ENCODE data around the gene ABCB1. TPM values are rescaled to one million over a fixed set of nuclear protein-coding genes. Genes with fewer than 3 reads are reported as not detected.
"Not testable (repeated sequence)": the region's sequence is repeated elsewhere in the genome, so short reads cannot be mapped to it uniquely, and the experiment has no call there.

Gene ABCB1
- total RNA-seq, 1 experiment from 2014 or later = not detected

GRCh38 chr7:87596696-87597095 lies 4.0 kb downstream of the ABCB1 start:
- peaks cover 33% of the 10 kb centered on the region for H3K27me3 ChIP-seq (ENCODE audit: control insufficient read depth, insufficient read depth, low read length)
- no peaks in the 10 kb centered on the region for H3K36me3 ChIP-seq (replicated peaks; ENCODE audit: control insufficient read depth, insufficient read depth, low read length)
- DNase-seq = no peak
- H3K4me3 ChIP-seq (ENCODE audit: insufficient read depth, low read depth, low read length) = no peak overlapping the region

- H3K36me3 ChIP-seq (replicated peaks; ENCODE audit: control insufficient read depth, insufficient read depth, low read length) = no peaks in the 10 kb centered on the region
- H3K4me3 ChIP-seq (ENCODE audit: insufficient read depth, low read depth, low read length) = no peak overlapping the region
- DNase-seq = no peak
- peaks cover 31% of the 10 kb centered on the region for H3K27me3 ChIP-seq (ENCODE audit: control insufficient read depth, insufficient read depth, low read length)
Measured at GRCh38 chr7:87596136-87596535, 4.5 kb downstream of the ABCB1 start.

- Histone ChIP-seq H3K4me3 (ENCODE audit: insufficient read depth, low read depth, low read length) (no peak overlapping the region), H3K36me3 (replicated peaks; ENCODE audit: control insufficient read depth, insufficient read depth, low read length) (no peaks in the 10 kb centered on the region), H3K27me3 (ENCODE audit: control insufficient read depth, insufficient read depth, low read length) (peaks cover 4% of the 10 kb centered on the region; the same call in 1 of the 2 replicates)
- DNase-seq = no peak
Measured at GRCh38 chr7:87592300-87592699, 8.4 kb downstream of the ABCB1 start.

DNA sequence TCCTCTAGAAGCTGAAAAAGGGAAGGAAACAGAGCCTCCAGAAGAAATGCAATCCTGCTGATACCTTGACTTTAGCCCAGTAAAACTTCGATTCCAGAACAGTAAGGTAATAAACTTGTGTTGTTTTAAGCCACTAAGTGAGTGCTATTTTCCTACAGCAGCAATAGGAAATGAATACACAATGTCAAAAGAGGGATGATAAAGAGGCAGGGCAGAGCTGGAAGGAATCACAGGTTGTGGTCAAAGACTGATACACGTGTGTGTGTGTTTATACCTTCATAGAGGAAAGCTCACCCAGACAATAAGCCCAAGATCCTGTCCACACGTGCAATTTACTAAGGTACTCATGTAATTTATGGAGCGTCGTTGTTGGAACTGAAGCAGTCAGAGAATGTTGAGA lies 9.5 kb downstream of the ABCB1 start:
- Histone ChIP-seq H3K36me3 (replicated peaks; ENCODE audit: control insufficient read depth, insufficient read depth, low read length) (no peaks in the 10 kb centered on the region), H3K4me3 (ENCODE audit: insufficient read depth, low read depth, low read length) (no peak overlapping the region), H3K27me3 (ENCODE audit: control insufficient read depth, insufficient read depth, low read length) (no peaks in the 10 kb centered on the region; the same call in 1 of the 2 replicates)
- DNase-seq = no peak

GRCh38 chr7:87590578-87590977 lies 10.1 kb downstream of the ABCB1 start:
- no peak for DNase-seq
- H3K36me3 ChIP-seq (replicated peaks; ENCODE audit: control insufficient read depth, insufficient read depth, low read length) = no peaks in the 10 kb centered on the region
- no peaks in the 10 kb centered on the region; the same call in 1 of the 2 replicates for H3K27me3 ChIP-seq (ENCODE audit: control insufficient read depth, insufficient read depth, low read length)
- H3K4me3 ChIP-seq (ENCODE audit: insufficient read depth, low read depth, low read length) = no peak overlapping the region

- no peak for DNase-seq
- Histone ChIP-seq H3K4me3 (ENCODE audit: insufficient read depth, low read depth, low read length) (no peak overlapping the region), H3K36me3 (replicated peaks; ENCODE audit: control insufficient read depth, insufficient read depth, low read length) (no peaks in the 10 kb centered on the region), H3K27me3 (ENCODE audit: control insufficient read depth, insufficient read depth, low read length) (no peaks in the 10 kb centered on the region; the same call in 1 of the 2 replicates)
Measured at GRCh38 chr7:87589631-87590030, 11.1 kb downstream of the ABCB1 start.

GRCh38 chr7:87581723-87582122 lies 19.0 kb downstream of the ABCB1 start:
- Histone ChIP-seq H3K4me3 (ENCODE audit: insufficient read depth, low read depth, low read length) (no peak overlapping the region), H3K27me3 (ENCODE audit: control insufficient read depth, insufficient read depth, low read length) (no peaks in the 10 kb centered on the region), H3K36me3 (replicated peaks; ENCODE audit: control insufficient read depth, insufficient read depth, low read length) (no peaks in the 10 kb centered on the region)
- DNase-seq = no peak

GRCh38 chr7:87580636-87581035 lies 20.0 kb downstream of the ABCB1 start:
- H3K4me3 ChIP-seq (ENCODE audit: insufficient read depth, low read depth, low read length) = no peak overlapping the region
- H3K27me3 ChIP-seq (ENCODE audit: control insufficient read depth, insufficient read depth, low read length) = no peaks in the 10 kb centered on the region
- H3K36me3 ChIP-seq (replicated peaks; ENCODE audit: control insufficient read depth, insufficient read depth, low read length) = no peaks in the 10 kb centered on the region
- DNase-seq = no peak

- H3K4me3 ChIP-seq (ENCODE audit: insufficient read depth, low read depth, low read length) = no peak overlapping the region
- no peak for DNase-seq
- H3K36me3 ChIP-seq (replicated peaks; ENCODE audit: control insufficient read depth, insufficient read depth, low read length) = no peaks in the 10 kb centered on the region
- no peaks in the 10 kb centered on the region for H3K27me3 ChIP-seq (ENCODE audit: control insufficient read depth, insufficient read depth, low read length)
Measured at GRCh38 chr7:87575521-87575920, 25.2 kb downstream of the ABCB1 start.

GRCh38 chr7:87574630-87575029 lies 26.1 kb downstream of the ABCB1 start:
- no peaks in the 10 kb centered on the region for H3K27me3 ChIP-seq (ENCODE audit: control insufficient read depth, insufficient read depth, low read length)
- H3K4me3 ChIP-seq (ENCODE audit: insufficient read depth, low read depth, low read length) = no peak overlapping the region
- DNase-seq = no peak
- H3K36me3 ChIP-seq (replicated peaks; ENCODE audit: control insufficient read depth, insufficient read depth, low read length) = no peaks in the 10 kb centered on the region

DNA sequence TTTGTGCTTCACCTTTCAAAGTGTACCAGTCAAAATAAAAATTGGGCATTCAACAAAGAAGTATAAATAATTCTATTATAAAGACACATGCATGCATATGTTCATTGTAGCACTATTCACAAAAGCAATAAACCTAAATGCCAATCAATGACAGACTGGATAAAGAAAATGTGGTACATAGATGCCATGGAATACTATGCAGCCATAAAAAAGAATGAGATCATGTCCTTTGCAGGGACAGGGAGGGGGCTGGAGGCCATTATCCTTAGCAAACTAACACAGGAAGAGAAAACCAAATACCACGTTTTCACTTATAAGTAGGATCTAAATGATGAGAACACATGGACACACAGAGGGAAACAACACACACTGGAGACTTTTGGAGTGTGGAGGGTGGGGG lies 28.2 kb downstream of the ABCB1 start:
- H3K4me3 ChIP-seq (ENCODE audit: insufficient read depth, low read depth, low read length); H3K36me3 ChIP-seq (replicated peaks; ENCODE audit: control insufficient read depth, insufficient read depth, low read length); H3K27me3 ChIP-seq (ENCODE audit: control insufficient read depth, insufficient read depth, low read length); DNase-seq: not testable (repeated sequence)

DNA sequence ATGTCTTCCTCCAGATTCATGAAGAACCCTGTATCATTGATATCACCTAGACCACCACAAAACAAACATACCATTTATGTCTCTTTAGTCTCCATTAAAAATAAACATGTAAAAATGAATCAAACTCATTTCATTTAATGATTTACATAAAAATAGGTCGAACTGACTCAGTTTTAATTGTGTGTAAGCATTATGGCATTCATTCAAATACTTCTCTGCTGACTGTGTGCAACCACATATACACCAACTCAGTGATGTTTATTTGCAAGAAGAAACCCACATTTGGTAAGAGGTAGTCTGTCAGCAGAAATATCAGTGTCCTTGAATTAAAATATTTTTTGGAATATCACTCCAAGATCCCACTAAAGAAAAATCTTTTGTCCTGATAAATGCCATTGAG lies 30.5 kb downstream of the ABCB1 start:
- DNase-seq = no peak
- Histone ChIP-seq H3K4me3 (ENCODE audit: insufficient read depth, low read depth, low read length) (no peak overlapping the region), H3K36me3 (replicated peaks; ENCODE audit: control insufficient read depth, insufficient read depth, low read length) (no peaks in the 10 kb centered on the region), H3K27me3 (ENCODE audit: control insufficient read depth, insufficient read depth, low read length) (no peaks in the 10 kb centered on the region)

DNA sequence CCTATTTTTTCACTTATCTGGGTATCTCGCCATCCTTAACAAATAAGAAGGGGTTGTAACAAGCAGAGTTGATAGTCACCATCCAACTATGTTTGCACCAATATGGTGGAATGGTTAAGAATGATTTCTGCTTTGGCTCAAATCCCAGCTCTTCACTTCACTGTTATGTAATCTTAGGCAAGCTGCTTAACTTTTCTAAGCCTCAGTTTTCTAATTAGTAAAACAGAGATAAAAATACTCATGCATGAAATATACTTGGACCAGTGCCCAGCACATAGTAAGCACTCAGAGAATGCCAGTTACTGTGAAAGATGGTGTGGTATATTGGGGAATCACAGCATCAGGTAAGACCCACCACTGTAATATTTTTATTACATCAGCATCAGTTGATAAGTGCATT lies 33.6 kb downstream of the ABCB1 start:
- DNase-seq = no peak
- H3K36me3 ChIP-seq (replicated peaks; ENCODE audit: control insufficient read depth, insufficient read depth, low read length) = no peaks in the 10 kb centered on the region
- no peak overlapping the region for H3K4me3 ChIP-seq (ENCODE audit: insufficient read depth, low read depth, low read length)
- no peaks in the 10 kb centered on the region for H3K27me3 ChIP-seq (ENCODE audit: control insufficient read depth, insufficient read depth, low read length)

GRCh38 chr7:87566311-87566900 lies 34.3 kb downstream of the ABCB1 start:
- H3K27me3 ChIP-seq (ENCODE audit: control insufficient read depth, insufficient read depth, low read length) = no peaks in the 10 kb centered on the region
- no peak for DNase-seq
- no peak overlapping the region for H3K4me3 ChIP-seq (ENCODE audit: insufficient read depth, low read depth, low read length)
- no peaks in the 10 kb centered on the region for H3K36me3 ChIP-seq (replicated peaks; ENCODE audit: control insufficient read depth, insufficient read depth, low read length)

DNA sequence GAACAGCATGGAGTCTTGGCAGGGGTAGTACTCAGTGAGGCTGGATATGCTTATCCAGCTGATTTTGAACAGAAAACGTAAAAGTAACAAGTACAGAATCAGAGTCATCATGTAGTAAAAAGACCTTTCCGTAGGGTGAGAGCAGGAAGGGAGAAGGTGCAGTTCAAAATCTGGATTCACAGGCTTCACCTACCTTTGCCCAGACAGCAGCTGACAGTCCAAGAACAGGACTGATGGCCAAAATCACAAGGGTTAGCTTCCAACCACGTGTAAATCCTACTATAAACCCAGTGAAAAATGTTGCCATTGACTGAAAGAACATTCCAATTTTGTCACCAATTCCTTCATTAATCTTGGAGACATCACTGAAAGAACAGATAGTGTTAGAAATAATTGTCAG lies 34.8 kb downstream of the ABCB1 start:
- DNase-seq = no peak
- Histone ChIP-seq H3K36me3 (replicated peaks; ENCODE audit: control insufficient read depth, insufficient read depth, low read length) (no peaks in the 10 kb centered on the region), H3K27me3 (ENCODE audit: control insufficient read depth, insufficient read depth, low read length) (no peaks in the 10 kb centered on the region), H3K4me3 (ENCODE audit: insufficient read depth, low read depth, low read length) (no peak overlapping the region)

Data from H7 (cell line).